Measurements from ENCODE around the gene MCOLN1.
A peak's percentile ranks its signal among the peaks of the same experiment; 100 is the strongest.

The MCOLN1 gene

DNA sequence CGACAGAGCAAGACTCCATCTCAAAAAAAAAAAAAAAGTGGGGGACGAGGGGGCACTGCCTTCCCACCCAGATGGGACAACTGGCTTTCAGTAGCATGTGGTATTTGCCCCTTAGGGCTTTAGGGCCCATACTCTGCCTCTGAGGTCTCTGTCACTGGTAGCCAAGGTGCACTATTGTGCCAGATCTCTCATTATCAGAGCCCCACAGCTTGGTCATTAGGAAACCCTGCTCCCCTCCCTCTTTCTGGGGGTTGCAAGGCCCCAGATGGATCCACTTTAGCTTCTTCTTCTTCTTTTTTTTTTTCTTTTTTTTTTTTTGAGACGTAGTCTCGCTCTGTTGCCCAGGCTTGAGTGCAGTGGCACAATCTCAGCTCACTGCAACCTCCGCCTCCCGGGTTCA, 17.7 kb upstream of the MCOLN1 start:
- no peak for FAIRE-seq

DNA sequence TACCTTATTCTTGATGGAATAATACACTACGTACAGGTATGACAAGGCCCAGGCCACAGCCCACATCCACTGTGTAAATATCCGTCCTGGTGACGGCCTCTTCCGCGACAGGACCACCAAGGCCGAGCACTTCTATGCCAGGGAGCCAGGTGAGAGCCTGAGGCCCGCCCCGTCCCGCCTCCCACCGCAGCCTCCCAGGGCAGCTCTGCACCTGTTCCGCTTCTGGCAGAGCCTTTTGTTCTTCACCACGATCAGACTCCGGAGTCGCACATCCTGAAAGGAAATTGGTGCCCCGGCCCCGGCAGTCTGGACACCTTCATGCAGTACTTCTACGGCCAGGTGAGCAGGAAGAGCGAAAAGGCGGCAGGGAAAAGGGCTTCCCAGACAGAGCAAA, 17.1 kb upstream of the MCOLN1 start:
- FAIRE-seq, result no peak

DNA sequence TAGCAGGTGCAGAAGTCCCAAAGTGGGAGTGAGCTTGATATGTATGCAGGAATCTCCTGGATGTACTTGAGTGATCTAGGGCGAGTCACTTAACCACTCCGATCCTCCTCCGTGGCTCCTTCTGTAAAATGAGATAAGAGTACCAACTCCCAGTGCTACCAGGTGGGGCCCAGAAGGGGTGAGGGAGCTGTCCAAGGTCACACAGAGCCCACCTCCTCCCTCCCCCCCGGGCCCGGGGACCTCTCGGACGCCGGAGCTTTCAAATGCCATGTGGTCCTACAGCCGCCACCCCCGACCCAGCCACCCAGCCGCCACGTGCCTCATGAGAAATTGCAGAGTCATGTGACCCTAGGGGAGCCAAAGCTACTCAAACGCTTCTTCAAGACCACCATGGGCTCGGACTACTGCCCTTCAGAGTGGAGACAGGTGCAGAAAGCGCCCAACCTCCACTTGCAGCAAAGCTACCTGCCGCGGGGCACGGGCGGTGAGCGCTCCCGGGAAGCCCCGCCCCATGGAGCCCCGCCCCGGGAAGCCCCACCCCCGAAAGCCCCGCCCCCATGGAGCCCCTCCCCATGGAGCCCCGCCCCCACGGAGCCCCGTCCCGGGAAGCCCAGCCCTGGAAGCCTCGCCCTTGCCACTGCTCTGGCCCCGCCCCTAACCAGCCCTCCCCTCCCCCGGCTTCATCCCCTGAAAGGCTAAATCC, 16.6 kb upstream of the MCOLN1 start:
- no peak for FAIRE-seq

DNA sequence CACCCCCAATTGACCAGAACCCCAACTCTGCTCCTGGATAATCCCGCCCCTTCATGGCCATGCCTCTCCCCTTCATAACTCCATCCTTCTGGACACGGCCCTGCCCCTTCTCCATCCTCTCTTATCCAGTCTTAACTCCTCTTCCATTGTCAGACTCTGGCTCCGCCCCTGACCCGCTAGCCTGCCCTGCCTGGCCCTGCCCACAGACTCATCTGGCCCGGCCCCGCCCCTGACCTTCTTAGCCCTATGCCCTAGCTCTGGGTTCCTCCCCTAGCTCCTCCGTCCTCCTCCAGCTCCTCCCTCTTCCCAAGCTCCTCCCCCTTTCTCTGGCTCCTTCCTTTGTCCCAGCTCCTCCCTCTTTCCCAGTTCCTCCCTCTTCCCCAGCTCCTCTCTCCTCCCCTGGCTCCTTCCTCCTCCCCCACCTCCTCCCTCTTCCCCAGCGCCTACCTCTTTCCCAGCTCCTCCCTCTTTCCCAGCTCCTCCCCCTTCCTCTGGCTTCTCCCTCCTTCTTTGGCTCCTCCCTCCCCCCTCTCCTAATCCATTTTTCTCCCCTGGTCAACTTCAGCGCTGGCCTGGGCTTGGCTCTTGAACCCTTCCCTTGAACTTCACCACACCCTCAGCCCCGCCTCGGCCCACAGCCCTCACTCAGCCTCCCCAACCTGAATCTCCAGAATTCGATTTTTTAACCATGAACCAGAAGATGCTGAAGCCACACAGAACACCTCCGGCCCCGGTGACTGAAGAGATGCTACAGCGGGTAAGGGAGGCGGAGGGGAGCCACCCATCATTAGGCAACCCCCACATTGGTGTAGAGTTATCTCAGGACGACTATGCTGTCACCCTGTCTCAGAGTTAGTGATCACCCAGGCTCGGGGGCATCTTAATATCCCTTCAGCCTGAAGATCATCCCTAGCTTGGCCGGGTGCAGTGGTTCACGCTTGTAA, 15.8 kb upstream of the MCOLN1 start:
- peak; percentile 96 for FAIRE-seq

DNA sequence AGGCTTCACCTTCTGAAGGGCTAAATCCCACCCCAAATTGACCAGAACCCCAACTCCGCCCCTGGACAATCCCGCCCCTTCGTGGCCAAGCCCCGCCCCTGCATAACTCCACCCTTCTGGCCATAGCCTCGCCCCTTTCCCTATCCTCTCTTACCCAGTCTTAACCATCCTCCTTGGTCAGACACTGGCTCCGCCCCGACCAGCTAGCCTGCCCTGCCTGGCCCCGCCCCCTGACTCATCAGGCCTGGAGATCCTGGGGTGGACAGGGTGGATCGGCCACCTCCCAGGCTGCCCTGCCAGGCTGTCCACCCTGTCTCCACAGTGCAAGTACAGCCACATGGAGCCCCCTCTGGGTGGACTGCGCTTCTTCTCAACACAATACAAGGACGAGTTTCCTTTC, 14.5 kb upstream of the MCOLN1 start:
- FAIRE-seq, result no peak

DNA sequence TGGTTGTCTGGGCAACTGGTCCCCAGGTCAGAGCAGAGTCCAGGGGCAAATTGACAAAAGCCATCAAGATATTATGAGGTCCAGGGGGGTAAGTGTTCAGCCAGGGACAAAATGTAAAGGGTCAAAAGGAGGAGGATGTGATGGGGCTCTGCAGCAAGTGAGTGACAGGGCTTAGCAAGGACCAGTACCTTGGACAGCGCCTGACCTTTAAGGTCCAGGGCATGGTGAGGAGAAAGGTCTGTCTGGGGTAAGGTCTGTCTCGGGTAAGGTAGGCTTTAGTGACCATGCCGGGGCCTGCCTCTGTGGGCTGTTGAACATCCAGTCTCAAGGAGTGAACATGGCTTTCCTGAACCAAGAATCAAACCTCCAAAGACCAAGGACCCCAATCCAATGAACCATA, 12.8 kb upstream of the MCOLN1 start:
- no peak for FAIRE-seq

DNA sequence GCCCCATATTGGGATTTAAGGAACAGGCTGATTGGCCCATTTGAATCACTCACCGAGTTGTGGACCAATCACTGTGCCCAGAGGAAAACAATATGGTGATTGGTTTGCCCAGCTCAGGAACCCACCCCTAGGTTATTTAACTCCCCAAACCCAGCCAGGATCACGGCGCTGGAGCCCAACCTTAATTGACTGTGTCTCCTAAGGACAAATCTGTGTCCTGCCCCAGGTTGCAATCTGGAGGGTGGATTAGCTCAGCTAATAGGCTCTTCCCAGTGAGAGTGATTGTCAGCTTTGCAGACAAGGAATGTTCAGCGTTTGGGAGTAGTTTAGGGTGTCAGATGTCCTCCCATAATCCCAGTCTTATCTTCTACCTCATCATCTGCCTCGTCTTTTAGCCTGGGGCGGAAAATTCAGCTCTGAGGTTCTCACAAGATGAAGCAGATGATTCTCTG, 10.0 kb upstream of the MCOLN1 start:
- no peak for FAIRE-seq

DNA sequence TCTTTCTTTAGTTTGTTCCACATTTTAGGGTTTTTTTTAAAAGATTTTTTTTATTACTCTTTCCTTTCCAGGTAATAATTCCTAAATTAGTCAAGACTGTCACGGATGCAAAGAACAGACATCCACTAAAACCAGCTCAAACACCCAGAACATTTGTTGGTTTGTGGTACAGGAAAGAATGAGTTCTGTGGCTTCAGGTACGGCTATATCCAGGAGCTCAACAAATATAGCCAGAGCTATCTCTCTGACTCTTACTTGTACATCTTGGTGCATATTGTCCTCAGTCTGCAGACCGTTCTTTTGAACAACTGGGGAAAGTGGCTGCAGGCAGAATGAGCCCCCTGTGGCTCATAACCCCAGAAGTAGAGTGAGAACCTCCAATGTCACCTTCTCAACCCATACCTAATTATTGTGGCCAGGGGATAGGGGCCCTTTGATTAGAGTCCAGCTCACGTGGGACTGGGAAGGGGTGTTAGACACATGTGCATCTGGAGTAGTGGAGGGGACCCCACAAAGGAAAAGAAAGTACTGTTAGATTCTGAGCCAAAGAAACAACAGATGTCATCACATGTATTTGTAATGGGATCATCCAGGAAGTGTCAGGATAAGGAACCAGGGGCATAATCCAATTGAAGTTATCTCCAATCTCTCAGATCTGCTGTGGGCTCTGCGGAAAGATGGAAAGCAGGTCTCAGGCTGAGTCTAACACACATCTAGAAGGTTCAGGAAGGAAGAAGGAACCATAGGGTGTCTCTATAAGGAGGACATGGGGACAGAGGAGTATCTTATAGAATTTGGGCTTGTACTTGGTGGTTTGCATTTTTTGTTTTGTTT, 8.4 kb upstream of the MCOLN1 start:
- no peak for FAIRE-seq

DNA sequence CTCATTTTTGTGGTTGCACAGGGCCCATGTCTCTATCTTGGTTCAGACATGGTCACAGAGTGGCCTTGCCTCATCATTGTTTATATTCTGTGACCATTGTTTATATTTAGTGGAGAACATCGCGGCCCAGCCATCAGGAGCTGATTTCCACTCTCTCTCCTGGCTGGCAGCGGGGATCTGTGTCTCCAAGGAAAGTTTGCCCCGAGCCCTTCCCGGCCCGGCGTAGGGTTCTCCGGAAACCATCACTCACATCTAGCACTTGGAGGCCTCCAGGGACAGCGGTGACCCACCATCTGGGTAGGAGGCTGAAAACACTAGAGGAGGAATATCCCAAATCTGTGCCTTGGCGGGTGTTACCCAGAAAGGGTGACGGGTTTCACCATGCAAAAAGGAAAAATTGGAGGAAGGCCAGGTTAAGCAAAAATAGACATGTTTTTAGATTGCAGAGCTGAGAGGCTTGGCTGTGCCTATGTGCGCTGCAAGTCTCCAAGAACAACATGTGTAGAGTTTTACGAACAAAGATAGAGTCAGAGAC, 7.2 kb upstream of the MCOLN1 start:
- no peak for FAIRE-seq

DNA sequence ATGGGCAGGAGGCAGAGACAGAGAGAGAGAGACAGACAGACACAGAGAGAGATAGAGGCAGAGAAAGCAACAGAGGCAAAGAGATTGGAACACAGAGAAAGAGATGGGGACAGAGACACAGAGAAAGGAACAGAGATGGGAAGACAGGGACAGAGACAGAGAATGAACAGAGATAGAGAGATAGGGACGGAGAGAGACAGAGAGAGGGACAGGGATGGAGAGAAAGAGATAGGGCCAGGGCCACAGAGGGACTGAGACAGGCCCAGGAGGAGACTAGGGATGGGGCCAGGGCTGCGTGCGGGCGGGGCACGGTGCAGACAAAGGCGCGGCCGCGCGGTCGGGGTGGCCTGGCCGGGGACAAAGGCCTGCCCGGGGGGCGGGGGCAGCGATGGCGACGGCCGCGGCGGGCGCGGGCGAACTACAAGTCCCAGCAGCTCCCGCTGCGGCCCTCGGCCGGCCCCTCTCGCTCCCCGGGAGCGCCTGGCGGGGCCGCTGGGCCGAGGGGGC, 6.7 kb upstream of the MCOLN1 start, which contains the start of gene ZNF358:
Gene ZNF358, plus strand, starts transcription at position 459 of the 507 bp plus-strand sequence. CDS start 3,140 bp downstream, outside the sequence.
- FAIRE-seq, result no peak

DNA sequence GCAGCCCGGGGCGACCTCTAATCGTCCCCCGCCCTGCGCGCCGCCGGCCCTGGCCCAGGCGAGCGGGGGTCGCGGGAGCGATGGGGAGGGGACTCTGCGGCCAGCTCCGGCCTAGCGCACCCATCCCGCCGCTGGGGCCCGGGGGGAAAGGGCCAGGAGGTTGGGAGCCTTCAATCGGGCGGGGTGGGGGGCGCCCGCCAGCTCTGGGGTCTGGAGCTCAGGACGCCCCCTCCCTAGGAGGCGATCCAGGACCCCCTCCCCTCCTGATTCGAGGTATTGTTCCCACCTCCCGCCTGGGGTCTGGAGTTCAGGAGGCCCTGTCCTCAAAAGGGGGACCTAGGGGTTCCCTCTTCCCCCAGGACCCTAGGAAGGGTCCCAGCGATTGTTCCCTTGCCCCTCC, 6.1 kb upstream of the MCOLN1 start:
- FAIRE-seq, result no peak

DNA sequence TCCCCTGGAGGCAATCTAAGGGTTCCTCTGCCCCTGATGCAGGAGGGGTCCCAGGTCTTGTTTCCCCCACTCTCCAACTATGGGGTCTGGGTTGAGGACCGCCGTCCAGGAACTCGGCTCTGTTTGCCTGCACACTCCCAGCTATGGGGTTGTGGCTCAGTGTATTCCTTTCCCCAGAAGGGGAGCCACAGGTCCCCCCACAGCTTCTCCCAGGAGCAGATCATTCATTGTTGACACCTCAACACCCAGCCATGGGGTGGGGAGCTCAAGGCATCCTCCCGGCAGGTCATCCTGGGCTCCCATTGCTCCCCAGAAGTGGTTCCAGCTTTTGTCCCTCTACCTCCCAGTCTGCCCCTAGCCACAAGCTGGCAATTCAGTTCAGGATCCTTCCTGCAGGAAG, 5.5 kb upstream of the MCOLN1 start:
- no peak for FAIRE-seq

DNA sequence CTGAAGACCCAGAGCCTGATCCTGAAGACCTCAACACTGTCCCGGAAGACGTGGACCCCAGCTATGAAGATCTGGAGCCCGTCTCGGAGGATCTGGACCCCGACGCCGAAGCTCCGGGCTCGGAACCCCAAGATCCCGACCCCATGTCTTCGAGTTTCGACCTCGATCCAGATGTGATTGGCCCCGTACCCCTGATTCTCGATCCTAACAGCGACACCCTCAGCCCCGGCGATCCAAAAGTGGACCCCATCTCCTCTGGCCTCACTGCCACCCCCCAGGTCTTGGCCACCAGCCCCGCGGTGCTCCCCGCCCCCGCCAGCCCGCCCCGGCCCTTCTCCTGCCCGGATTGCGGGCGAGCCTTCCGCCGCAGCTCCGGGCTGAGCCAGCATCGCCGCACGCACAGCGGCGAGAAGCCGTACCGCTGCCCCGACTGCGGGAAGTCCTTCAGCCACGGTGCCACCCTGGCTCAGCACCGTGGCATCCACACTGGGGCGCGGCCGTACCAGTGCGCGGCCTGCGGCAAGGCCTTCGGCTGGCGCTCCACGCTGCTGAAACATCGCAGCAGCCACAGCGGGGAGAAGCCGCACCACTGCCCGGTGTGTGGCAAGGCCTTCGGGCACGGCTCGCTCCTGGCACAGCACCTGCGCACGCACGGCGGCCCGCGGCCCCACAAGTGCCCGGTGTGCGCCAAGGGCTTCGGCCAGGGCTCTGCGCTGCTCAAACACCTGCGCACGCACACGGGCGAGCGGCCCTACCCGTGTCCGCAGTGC, 2.9 kb upstream of the MCOLN1 start:
- no peak for FAIRE-seq

DNA sequence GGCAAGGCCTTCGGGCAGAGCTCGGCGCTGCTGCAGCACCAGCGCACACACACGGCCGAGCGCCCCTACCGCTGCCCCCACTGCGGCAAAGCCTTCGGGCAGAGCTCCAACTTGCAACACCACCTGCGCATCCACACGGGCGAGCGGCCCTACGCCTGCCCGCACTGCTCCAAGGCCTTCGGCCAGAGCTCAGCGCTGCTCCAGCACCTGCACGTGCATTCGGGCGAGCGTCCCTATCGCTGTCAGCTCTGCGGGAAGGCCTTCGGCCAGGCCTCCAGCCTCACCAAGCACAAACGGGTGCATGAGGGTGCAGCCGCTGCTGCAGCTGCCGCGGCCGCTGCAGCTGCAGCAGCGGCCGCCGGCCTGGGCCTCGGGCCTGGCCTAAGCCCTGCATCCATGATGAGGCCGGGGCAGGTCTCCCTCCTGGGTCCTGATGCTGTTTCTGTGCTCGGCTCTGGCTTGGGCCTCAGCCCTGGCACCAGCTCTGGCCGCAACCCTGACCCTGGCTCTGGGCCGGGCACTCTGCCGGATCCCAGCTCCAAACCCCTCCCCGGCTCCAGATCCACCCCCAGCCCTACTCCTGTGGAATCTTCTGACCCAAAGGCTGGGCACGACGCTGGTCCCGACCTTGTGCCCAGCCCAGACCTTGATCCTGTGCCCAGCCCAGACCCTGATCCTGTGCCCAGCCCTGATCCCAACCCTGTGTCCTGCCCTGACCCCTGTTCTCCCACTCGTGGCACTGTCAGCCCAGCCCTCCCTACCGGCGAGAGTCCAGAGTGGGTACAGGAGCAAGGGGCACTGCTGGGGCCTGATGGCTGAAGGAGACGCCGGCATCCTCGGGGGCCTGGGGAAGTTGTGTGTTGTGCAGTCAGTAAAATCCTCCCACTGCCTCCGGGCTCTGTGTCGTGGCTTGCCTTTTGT, 2.0 kb upstream of the MCOLN1 start:
- no peak for FAIRE-seq

DNA sequence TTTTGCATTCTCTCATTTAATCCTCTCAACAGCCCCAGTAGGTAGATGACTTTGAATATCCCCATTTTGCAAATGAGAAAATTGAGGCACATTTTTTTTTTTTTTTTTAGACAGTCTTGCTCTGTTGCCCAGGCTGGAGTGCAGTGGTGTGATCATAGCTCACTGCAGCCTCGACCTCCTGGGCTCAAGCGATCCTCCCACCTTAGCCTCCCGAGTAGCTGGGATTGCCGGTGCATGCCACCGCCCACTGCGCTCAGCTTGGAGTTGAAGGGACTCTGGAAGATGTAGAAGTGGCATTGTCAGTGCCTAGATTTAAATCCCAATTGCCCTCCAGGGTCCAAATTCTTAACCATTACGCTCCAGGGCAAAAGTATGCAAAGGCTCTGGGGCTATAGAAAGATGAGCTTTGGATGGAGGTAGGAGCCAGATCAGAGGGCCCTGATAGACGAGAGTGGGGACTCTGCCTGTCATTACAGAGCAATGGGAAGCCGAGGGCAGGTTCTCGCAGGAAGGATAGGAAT, 813 bp upstream of the MCOLN1 start:
- no peak for FAIRE-seq

DNA sequence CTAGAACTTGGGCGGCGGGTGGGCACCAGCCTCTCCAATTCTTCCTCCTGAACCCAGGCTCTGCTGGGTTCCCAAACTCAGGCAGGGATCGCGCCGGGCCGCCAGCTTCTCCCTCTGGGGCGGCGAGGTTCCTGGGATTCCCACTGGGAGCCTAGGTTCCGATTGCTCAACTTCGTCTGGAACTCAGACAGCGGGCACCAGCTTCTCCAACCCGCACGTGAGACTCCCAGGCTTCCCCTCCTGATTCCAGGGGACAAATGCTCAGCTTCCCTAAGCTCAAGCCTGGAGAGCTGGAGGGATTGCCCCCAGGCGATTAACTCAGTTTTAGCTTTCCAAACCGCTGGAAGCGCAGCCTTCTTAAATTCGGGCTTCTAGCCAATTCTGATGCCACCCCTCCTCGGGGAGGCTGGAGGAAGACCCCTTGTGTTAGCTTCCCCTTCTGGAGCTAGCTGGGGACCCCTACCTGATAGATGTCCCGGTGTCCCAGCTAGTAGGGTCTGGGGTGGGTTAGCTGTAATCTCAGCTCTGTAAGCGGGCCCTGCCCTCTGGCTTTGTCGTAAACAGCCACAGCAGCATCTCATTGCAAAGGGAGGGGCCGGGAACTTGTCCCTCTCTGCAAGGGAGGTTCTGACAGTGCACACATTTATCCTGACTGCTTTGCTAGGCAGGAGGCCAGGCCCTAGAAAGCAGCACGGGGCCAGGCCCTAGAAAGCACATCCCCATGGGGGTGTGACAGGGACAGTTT, 671 bp downstream of the MCOLN1 start:
- FAIRE-seq, result no peak

DNA sequence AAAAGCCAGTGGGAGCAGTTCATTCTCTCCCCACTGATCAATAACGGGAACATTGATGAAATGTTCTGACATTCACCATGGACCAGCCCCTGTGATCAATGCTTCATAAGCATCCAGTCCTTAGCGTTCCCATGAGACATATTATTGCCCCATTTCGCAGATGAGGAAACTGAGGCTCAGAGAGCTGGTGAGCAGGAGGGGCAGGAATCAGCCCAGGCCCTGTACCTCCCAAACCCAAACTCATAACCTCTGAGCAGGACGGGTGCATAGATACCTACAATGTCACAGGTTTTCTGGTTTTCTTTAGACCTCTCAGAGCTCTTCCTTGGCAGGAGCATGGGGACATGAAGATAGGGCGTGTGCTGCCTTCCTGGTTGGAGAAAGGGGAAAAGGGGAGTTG, 2.1 kb downstream of the MCOLN1 start:
- no peak for FAIRE-seq

DNA sequence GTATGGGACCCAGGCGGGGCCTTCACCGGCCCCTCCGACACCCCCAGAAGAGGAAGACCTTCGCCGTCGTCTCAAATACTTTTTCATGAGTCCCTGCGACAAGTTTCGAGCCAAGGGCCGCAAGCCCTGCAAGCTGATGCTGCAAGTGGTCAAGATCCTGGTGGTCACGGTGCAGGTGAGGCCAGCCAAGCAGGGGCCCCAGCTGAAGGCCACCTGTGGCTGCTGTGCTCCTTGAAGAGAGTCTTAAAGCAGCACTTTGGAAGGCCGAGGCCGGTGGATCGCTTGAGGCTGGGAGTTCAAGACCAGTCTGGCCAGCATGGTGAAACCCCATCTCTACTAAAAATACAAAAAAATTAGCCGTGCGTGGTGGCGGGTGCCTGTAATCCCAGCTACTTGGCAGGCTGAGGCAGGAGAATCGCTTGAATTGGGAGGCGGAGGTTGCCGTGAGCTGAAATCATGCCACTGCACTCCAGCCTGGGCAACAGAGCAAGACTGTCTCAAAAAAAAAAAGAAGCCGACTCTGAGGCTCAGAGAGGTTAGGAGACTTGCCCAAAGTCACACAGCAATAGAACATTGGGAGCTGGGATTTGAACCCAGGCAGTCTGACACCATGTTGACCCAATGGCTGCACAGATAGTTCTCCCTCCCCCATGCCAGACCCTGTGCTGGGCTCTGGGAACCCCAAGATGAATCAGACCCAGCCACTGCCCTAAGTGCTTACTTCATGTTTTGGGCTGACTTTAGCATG, 2.7 kb downstream of the MCOLN1 start:
- no peak for FAIRE-seq

Data from TTC549 (cell line).